Calu3 (cell line): ENCODE data around the gene SNORC. TPM values are rescaled to one million over a fixed set of nuclear protein-coding genes. Genes with fewer than 3 reads are reported as not detected.

ENCODE experiments used
- BruUV-seq: library from RNA; stranded (reverse); fragments of 400-500 nt; replicated peaks from 2 replicates; lab custom pipeline; 2021; lab: Mats Ljungman, UMichigan
- CTCF ChIA-PET: fragments of 300-600 bp; sonication (Branson Sonifier 250); formaldehyde crosslinking; loops from one replicate; lab custom pipeline; 2022; ENCODE audit warnings: antibody characterized with exemption; lab: Charles Lee
- DNase-seq: peaks from one replicate; pipeline ENCODE4 v3.0.0; 2022
- H3K27ac Mint-ChIP-seq: one replicate; pipeline ENCODE4 v1.8.0; 2022; ENCODE audit warnings: mixed read lengths; ENCODE audit not compliant: unreplicated experiment
- H3K27me3 Mint-ChIP-seq: one replicate; pipeline ENCODE4 v1.8.0; 2022; ENCODE audit warnings: mixed read lengths; ENCODE audit not compliant: unreplicated experiment
- H3K36me3 Mint-ChIP-seq: one replicate; pipeline ENCODE4 v1.8.0; 2022; ENCODE audit warnings: mild to moderate bottlenecking, moderate library complexity, mixed read lengths; ENCODE audit not compliant: insufficient read depth, unreplicated experiment
- H3K4me1 Mint-ChIP-seq: one replicate; pipeline ENCODE4 v1.8.0; 2022; ENCODE audit warnings: mild to moderate bottlenecking, low read depth, mixed read lengths; ENCODE audit not compliant: unreplicated experiment
- H3K4me3 Mint-ChIP-seq: one replicate; pipeline ENCODE4 v1.8.0; 2022; ENCODE audit warnings: mild to moderate bottlenecking, low read depth, moderate library complexity, mixed read lengths; ENCODE audit not compliant: unreplicated experiment
- H3K9me3 Mint-ChIP-seq: one replicate; pipeline ENCODE4 v1.8.0; 2022; ENCODE audit warnings: low read depth, mixed read lengths; ENCODE audit not compliant: unreplicated experiment
- intact Hi-C: fragments of 100-400 bp; cut with micrococcal nuclease; formaldehyde crosslinking; loops from one replicate; pipeline ENCODE4 v1.10.0; 2022; ENCODE audit not compliant: unreplicated experiment
- total RNA-seq: library from RNA; stranded (reverse); gene quantifications from 2 replicates; pipeline ENCODE4 v1.2.3, GENCODE V29; 2022
- TF ChIP-seq, protein P1 (sequence below): fragments of 200-600 bp; IDR thresholded peaks from one replicate; pipeline ENCODE4 v1.8.0; 2022; ENCODE audit warnings: antibody characterized with exemption; ENCODE audit not compliant: unreplicated experiment

Gene SNORC
- total RNA-seq, 1 experiment from 2014 or later, result 4.3 TPM

DNA sequence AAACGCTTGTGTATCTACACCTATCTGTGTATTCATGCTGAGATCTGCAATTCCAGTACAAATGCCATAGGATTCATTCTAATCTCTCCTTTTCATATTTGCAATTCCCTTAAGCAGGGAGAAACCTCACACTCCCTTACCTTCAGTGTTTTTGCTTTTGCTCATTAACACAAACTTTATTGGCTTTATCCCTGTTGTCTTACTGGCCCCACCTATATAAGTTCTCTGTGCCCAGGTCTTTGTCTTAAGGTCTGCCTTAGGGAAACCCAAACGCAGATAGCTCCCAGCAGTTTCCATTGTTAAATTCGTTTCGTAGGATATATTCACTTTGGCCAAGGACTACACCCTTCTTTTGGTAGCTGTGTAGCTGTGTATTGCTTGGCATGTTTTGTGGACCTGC is 4.0 kb upstream of the SNORC start:
- Mint-ChIP-seq H3K36me3 (no peaks in the 10 kb centered on the region), H3K27me3 (no peaks in the 10 kb centered on the region), H3K4me1 (no peaks in the 10 kb centered on the region), H3K9me3 (no peaks in the 10 kb centered on the region), H3K4me3 (no peak overlapping the region), H3K27ac (no peak overlapping the region)
- intact Hi-C loops, result no loop called here
- CTCF ChIA-PET, result interaction anchor here (0.6 kb wide), 2 partner anchors 147 to 234 kb away, joined by 3 read pairs; no protein-coding TSS in a partner anchor
- no TSS peak for BruUV-seq
- TF ChIP-seq, protein P1, sequence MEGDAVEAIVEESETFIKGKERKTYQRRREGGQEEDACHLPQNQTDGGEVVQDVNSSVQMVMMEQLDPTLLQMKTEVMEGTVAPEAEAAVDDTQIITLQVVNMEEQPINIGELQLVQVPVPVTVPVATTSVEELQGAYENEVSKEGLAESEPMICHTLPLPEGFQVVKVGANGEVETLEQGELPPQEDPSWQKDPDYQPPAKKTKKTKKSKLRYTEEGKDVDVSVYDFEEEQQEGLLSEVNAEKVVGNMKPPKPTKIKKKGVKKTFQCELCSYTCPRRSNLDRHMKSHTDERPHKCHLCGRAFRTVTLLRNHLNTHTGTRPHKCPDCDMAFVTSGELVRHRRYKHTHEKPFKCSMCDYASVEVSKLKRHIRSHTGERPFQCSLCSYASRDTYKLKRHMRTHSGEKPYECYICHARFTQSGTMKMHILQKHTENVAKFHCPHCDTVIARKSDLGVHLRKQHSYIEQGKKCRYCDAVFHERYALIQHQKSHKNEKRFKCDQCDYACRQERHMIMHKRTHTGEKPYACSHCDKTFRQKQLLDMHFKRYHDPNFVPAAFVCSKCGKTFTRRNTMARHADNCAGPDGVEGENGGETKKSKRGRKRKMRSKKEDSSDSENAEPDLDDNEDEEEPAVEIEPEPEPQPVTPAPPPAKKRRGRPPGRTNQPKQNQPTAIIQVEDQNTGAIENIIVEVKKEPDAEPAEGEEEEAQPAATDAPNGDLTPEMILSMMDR, result no peak
- no peak for DNase-seq

DNA sequence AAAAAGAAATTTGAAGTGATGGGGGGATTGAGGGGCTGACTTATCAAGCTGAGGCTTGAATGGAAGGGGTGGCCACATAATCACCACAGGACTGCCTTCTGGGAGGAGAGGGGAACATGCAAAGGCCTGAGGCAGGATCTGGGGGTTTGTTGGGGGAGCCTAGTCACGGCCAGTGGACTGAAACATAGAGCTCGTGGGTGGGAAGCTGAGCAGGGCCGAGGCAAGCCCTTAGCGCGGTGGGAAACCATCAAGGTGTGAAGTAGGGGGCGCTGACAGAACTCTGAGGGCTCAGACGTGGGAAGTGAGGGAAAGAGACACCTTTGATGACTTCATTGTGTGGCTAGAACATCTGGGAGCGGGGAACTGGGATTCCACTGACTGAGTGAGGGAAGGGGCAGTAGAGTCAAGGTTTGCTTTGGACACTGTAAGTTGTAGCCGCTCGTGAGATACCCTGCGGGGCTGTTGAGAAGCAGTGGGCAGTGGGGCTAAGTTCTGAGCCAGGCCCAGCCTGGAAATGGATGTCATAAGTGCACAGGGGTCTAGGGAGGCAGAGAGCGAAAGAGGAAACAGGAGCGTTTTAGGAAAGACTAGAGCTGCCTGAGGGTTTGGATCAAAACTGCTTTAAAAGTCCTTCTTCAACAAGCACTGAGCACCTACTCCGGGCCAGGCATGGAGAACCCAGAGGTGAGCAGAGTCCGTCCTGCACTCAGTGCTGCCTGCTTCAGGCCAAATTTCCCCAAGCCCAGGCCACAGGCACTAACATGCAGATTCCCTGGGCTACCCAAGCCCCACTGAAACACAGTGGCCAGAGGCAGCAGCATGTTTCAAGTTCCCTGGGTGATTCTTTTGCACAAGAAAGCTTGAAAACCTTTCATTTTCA is 686 bp upstream of the SNORC start:
- CTCF ChIA-PET, result interaction anchor here (0.6 kb wide), 1 partner anchor 223 kb away, joined by 7 read pairs; no protein-coding TSS in a partner anchor
- no TSS peak for BruUV-seq
- intact Hi-C loops, result no loop called here

GRCh38 chr2:232870766-232871371 is 805 bp downstream of the SNORC start:
- H3K9me3 Mint-ChIP-seq, result no peaks in the 10 kb centered on the region
- BruUV-seq, result no TSS peak
- H3K27me3 Mint-ChIP-seq, result no peaks in the 10 kb centered on the region
- H3K4me1 Mint-ChIP-seq, result peaks cover 18% of the 10 kb centered on the region
- peaks cover 15% of the 10 kb centered on the region for H3K36me3 Mint-ChIP-seq
- TF ChIP-seq, protein P1, result no peak
- CTCF ChIA-PET, result no interaction called here
- DNase-seq, result no peak
- no peak overlapping the region for H3K4me3 Mint-ChIP-seq
- H3K27ac Mint-ChIP-seq, result peak overlapping the region; percentile 2
- intact Hi-C loops, result no loop called here

More for the DNA sequence above, 686 bp upstream of the SNORC start:
- H3K4me1 Mint-ChIP-seq, result peaks cover 6% of the 10 kb centered on the region
- H3K36me3 Mint-ChIP-seq, result peaks cover 4% of the 10 kb centered on the region
- H3K4me3 Mint-ChIP-seq, result no peak overlapping the region
- no peaks in the 10 kb centered on the region for H3K9me3 Mint-ChIP-seq
- no peak for DNase-seq
- TF ChIP-seq, protein P1, result no peak
- no peak overlapping the region for H3K27ac Mint-ChIP-seq
- no peaks in the 10 kb centered on the region for H3K27me3 Mint-ChIP-seq

GRCh38 chr2:232871418-232871834 is 1.4 kb downstream of the SNORC start:
- Mint-ChIP-seq H3K4me1 (peaks cover 18% of the 10 kb centered on the region), H3K36me3 (peaks cover 20% of the 10 kb centered on the region), H3K4me3 (no peak overlapping the region), H3K27me3 (no peaks in the 10 kb centered on the region), H3K27ac (no peak overlapping the region), H3K9me3 (no peaks in the 10 kb centered on the region)
- CTCF ChIA-PET, result no interaction called here
- no TSS peak for BruUV-seq
- TF ChIP-seq, protein P1, result no peak
- DNase-seq, result no peak
- intact Hi-C loops, result no loop called here
